ENCODE data around the gene RXRA. TPM values are rescaled to one million over a fixed set of nuclear protein-coding genes. Genes with fewer than 3 reads are reported as not detected.

Gene RXRA
- total and polyA plus RNA-seq, 7 donors: 37.7 to 192 (median 139) TPM

DNA sequence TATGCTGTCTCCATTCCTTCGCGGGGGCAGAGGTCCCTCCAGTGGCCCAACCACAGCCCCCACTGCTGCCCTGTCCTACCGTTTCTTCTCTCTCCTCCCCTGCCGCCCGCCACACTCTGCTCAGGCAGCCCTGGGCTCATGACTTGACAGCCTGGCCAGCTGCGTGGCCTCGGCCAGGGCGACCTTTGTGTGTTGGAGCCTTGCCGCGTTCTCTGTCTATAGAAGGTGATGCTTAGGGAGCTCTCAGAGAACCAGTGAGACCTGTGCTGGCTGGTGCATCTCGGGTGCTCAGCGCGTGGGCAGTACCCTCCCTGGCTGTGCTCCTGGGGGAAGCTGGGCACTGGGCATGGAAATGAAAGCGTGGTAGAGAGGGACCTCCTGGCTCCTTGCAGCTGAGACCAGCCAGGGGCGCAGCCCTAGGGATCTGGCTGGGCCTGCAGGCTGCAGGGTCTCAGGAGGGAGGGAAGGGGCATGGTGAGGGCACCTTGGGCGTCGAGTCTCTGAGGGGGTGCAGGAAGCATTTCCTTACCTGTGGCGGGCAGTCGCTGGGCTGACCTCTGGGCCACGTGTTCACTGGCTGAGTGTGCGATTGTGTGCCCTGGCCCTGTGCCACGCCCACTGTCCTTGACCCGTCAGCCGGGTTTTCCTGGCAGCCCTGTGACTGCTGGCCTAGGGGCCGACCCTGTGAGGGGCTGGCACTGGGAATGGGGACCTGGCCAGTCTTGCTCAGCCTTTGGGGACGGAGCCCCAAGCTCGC is 50.3 kb downstream of the RXRA start:
- peak; percentile 1 to 29 (median 23) for ATAC-seq
- Histone ChIP-seq H3K27me3 (ENCODE audit: insufficient read depth in 3 of 3, low read length in 2 of 3) (no peaks in the 10 kb centered on the region), H3K4me3 (peak overlapping the region; percentile 55), H3K27ac (peak overlapping the region; percentile 92), H3K4me1 (peaks cover 99% of the 10 kb centered on the region), H3K36me3 (ENCODE audit: insufficient read depth in 1 of 2, low read depth in 1 of 2) (no peaks in the 10 kb centered on the region), H3K9me3 (no peaks in the 10 kb centered on the region)
- no peak for TF ChIP-seq CTCF (IDR thresholded peaks at IDR 0.05)
- WGBS, 3 donors: 13 to 21% (median 17%) methylated on average over 21 to 27 of the region's 27 CpGs
- peak; percentile 68 to 87 for DNase-seq
- intact Hi-C loops (cut with DNase I): loop anchor here (2.0 to 5.0 kb wide), 3 partner anchors 36 to 58 kb away; no protein-coding TSS in a partner anchor

- ATAC-seq (no peak), DNase-seq (no peak)
- no peaks in the 10 kb centered on the region for H3K36me3 ChIP-seq (ENCODE audit: insufficient read depth in 1 of 2, low read depth in 1 of 2)
- H3K4me3 ChIP-seq: peak overlapping the region; percentile 55
- no peaks in the 10 kb centered on the region for H3K9me3 ChIP-seq
- WGBS, 3 donors: 39 to 64% (median 45%) methylated on average over 8 of the region's 8 CpGs
- peaks cover 100% of the 10 kb centered on the region for H3K4me1 ChIP-seq
- TF ChIP-seq CTCF (IDR thresholded peaks at IDR 0.05): no peak
- intact Hi-C loops (cut with DNase I): loop anchor here (2.0 to 5.0 kb wide), 3 partner anchors 35 to 58 kb away; no protein-coding TSS in a partner anchor
- no peaks in the 10 kb centered on the region for H3K27me3 ChIP-seq (ENCODE audit: insufficient read depth in 3 of 3, low read length in 2 of 3)
- H3K27ac ChIP-seq: peak overlapping the region; percentile 92
Measured at GRCh38 chr9:134377143-134377484, 50.9 kb downstream of the RXRA start.

DNA sequence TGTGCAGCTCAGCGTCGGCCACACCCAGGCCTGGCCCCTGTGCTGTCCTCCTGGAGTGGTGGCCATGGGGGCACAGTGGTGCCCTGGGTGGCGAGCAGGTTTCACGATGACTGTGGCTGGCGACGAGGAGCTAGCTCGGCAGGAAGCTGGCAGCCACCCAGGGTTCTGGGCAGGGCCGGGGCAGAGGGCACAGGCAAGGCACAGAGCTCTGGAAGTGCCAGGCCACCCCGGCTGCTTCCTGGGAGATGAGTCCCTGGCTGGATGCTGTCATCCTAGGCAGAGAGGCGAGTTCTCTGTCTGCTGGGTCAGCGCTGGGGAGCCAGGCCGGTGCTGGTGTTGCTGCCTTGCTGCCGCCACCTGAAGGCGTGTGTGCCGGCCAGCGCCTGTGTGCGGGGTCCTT is 51.7 kb downstream of the RXRA start:
- H3K27me3 ChIP-seq (ENCODE audit: insufficient read depth in 3 of 3, low read length in 2 of 3): no peaks in the 10 kb centered on the region
- ATAC-seq: peak in 3 of 4 donors; percentile 21 to 45 (median 34)
- peak overlapping the region; percentile 92 for H3K27ac ChIP-seq
- H3K9me3 ChIP-seq: no peaks in the 10 kb centered on the region
- peaks cover 100% of the 10 kb centered on the region for H3K4me1 ChIP-seq
- H3K36me3 ChIP-seq (ENCODE audit: insufficient read depth in 1 of 2, low read depth in 1 of 2): no peaks in the 10 kb centered on the region
- peak; percentile 85 to 95 for DNase-seq
- H3K4me3 ChIP-seq: peak overlapping the region; percentile 49
- intact Hi-C loops (cut with DNase I): loop anchor here (2.0 to 5.0 kb wide), 4 partner anchors 31 to 57 kb away; no protein-coding TSS in a partner anchor
- 5 to 29% (median 13%) methylated on average over 17 of the region's 17 CpGs for WGBS, 3 donors
- no peak for TF ChIP-seq CTCF (IDR thresholded peaks at IDR 0.05)

DNA sequence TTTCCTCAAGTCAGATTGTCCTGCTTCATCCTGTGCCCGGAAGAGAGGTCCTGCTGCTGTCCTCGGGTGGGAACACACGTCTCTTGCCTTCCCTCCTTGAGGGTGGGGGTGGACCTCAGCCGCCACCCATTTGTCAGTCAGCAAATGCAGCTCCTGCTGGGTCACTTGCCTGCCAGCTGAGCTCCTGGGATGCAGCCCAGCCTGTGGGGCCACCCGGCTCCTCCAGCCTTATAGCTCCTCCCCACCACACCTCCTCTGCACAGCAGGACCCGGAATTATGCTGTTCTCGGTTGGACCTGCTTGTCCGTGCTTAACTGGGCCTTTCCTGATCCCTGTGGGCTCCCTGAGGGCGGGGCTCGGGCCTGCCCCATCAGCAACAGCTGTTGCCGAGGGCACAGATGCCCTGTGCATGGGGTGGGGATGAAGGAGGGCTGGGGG is 52.7 kb downstream of the RXRA start:
- Histone ChIP-seq H3K36me3 (ENCODE audit: insufficient read depth in 1 of 2, low read depth in 1 of 2) (no peaks in the 10 kb centered on the region), H3K4me1 (peaks cover 100% of the 10 kb centered on the region), H3K27ac (peak overlapping the region; percentile 92), H3K27me3 (ENCODE audit: insufficient read depth in 3 of 3, low read length in 2 of 3) (no peaks in the 10 kb centered on the region), H3K9me3 (no peaks in the 10 kb centered on the region), H3K4me3 (peak overlapping the region; percentile 49)
- ATAC-seq (peak; percentile 29 to 53 (median 41)), DNase-seq (peak; percentile 82 to 87)
- 7 to 12% (median 10%) methylated on average over 11 of the region's 11 CpGs for WGBS, 3 donors
- intact Hi-C loops (cut with DNase I): loop anchor here (2.0 to 5.0 kb wide), 2 partner anchors 30 to 33 kb away; no protein-coding TSS in a partner anchor
- no peak for TF ChIP-seq CTCF (IDR thresholded peaks at IDR 0.05)

Data from psoas muscle (tissue), 8 donors.